OCI-LY3 (cell line): ENCODE data around the gene GEMIN2.

Source experiments
- CTCF ChIP-seq: fragments of 200-600, 300-600 bp; sonication (generic); IDR thresholded peaks from 2 replicates; pipeline ENCODE4 v1.5.1; 2014; ENCODE audit warnings: antibody characterized with exemption, low read length, low read depth
- EZH2phosphoT487 ChIP-seq: fragments of 200-600 bp; shearing (Covaris generic); IDR thresholded peaks from 2 replicates; pipeline ENCODE4 v1.6.1; 2018; ENCODE audit warnings: antibody characterized with exemption, mixed run types, low read depth

- TF ChIP-seq CTCF (no peak), EZH2phosphoT487 (no peak)
Measured at GRCh38 chr14:39158222-39158858, 44.2 kb downstream of the GEMIN2 start.
